Activated T-cell treated with anti-CD3 and anti-CD28 coated beads for 1 hour (primary cell): ENCODE results near the gene KLK1.
A peak's percentile ranks its signal among the peaks of the same experiment; 100 is the strongest.

Experiments used
- DNase-seq: peaks from one replicate; pipeline ENCODE4 v3.0.0-alpha.2; 2020; ENCODE audit warnings: low read depth

Gene KLK1

DNA sequence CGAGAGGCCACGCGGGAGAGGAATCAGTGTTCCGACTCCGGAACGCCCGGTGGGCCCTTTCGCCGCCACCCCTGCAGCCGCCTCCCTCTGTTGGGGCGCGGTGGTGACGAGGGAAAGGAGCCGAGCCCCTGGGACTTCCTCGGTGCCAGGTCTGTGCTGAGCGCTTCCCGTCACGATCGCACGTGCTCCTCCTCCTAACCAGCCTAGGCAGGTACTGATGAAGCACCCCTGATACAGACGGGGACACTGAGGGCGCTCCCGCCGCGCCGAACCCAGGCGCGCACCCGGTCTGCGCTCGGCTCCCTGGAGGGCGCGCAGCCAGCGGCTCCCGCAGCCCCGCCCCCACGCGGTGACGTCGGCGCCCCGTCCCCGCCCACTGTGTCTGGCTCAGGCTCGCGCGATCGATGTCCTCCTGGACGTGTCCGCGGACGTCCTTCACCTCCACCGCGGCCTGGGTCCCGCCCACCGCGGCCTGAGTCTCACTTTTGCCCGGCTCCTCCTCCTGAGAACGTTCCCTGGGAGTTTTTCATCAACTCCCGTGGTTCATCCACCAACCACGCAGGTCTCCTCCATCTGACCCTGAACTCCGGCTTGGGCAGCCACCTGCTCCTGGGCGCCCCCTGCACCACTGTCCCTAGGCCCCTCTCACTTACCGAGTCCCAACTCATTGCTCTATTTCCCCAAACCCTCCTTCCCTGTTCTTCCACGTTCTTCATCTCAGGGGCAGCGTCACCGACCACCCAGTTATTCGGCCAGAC, 12.4 kb upstream of the KLK1 start:
- DNase-seq = peak; percentile 51

DNA sequence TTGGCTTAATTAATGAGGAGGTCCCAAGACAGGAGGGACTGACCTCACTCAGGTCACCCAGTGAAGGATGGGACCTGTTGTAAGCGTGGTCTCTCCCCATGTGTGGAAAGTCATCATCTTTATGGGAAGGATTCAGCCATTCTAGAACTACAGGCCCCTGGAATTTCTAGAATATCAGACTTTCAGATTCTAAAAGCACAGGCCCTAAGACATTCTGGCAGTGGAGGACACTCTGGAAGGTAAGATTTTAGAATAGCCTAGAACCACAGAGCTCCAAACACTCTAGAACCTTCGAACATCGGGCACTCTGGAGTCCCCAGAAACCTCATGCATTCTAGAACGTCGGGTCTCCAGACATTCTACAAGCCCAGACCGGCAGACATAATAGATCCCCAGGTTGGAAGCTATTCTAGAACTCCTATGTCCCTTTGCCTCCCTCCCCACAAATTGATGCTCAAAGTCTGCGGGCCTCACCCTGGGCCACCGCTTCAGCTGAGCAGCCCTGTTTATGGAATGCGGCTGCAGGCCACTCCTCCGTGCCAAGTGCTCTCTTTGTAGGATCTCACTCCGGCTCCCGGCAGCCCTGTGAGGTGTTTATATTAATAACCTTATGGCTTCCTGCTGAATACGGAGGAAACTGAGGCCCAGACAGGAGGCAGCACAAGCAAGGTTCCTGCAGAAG, 11.7 kb upstream of the KLK1 start:
- no peak for DNase-seq

GRCh38 chr19:50833802-50834167, 10.2 kb upstream of the KLK1 start:
- DNase-seq = no peak

DNA sequence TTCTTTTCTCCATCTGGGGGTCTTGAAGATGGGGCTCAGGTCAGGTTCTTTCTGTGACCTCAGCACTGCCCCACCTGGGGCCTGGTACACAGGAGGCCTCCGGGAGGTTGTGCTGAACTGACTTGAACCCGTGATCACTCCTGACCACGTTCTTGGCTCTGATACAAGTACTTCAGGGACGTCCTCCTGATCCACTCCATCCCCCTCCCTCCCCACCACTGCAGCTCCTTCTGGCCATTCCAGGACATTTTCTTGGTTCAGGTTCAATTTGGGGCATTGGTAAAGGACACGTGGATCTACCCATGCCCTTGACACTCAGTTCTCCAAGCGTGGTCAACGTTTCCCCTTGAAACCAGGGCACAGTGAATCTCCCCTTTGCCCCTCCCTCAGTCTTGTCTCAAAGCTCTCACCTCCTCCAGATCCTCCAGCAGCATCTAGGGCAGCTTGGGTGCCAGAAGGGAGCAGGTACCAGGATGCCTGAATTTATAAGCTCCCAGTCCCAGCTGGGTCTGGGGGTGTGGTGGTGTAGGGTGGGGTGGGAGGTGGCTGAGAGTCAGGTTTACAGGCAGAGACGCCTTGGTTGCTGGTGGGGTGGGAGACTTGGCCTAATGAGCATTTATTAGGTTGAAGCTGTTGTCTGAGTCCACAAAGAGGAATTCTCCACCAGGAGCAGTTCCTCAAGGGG, 9.7 kb upstream of the KLK1 start, which contains the start of gene KLK15:
TSS of gene KLK15 (minus strand) at position 458 of the 685 bp plus-strand sequence. CDS start 2,082 bp downstream, outside the sequence.
- DNase-seq = no peak

- no peak for DNase-seq
These were observed 9.1 kb upstream of the KLK1 start for GRCh38 chr19:50832666-50833065.

DNA sequence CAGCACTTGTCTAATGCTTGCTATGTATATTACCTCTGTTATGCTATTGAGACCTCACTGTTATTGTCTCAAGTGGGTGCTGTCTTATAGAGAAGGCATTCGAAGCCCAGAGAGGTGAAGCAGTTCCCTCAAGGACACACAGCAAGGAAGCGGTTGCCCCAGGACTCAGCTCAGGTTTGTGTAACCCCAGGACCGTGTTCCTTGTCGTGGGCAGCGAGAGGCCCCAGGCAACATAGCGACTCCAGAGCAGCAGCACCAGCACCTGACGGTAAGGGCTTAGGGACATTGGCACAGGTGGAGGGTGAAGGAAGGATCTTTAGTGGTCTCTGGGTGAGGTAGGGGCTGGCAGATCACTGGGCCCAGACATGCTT, 7.4 kb upstream of the KLK1 start:
- DNase-seq = no peak

- no peak for DNase-seq
These were observed 6.9 kb upstream of the KLK1 start for GRCh38 chr19:50830266-50831025.

DNA sequence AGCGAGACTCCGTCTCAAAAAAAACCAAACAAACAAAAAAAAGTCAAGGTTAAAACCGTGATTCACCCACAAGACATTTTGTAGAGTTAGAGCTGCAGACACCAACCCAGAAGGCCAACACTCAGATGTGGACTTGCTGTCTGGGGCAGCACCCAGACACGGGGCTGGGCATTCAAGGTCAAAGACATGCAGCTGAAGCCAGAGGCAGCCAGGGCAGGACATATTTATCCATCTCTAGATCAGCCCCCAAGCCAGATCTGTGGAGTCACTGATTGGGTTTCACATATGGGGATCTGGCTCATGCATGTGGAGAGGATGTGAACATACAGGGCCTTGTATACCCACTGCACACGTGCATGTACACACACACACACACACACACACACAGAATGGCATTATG, 6.2 kb upstream of the KLK1 start:
- no peak for DNase-seq

DNA sequence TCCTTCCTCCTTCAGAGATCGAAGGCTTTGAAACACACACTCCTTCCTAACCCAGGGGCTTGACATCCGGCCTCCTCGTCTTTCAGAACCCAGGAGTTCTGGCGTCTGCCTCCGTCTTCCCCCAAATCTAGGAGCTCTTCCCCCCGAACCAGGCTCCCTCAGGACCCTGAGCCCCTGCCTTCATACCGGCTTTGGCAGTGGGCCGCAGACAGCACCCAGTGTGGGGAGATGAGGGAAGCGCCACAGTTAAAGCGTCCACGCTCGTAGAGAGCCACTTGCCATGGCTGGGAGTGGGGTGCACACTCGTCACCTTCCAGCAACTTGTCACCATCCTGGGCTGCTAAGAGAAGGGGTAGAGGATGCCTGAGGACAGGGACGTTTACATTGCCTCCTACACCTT, 3.9 kb upstream of the KLK1 start:
- no peak for DNase-seq

- DNase-seq = no peak
These were observed 3.1 kb upstream of the KLK1 start for GRCh38 chr19:50826492-50827240.

- no peak for DNase-seq
These were observed 852 bp downstream of the KLK1 start for GRCh38 chr19:50822661-50823208.

- no peak for DNase-seq
These were observed 2.0 kb downstream of the KLK1 start for GRCh38 chr19:50821622-50822021.

DNA sequence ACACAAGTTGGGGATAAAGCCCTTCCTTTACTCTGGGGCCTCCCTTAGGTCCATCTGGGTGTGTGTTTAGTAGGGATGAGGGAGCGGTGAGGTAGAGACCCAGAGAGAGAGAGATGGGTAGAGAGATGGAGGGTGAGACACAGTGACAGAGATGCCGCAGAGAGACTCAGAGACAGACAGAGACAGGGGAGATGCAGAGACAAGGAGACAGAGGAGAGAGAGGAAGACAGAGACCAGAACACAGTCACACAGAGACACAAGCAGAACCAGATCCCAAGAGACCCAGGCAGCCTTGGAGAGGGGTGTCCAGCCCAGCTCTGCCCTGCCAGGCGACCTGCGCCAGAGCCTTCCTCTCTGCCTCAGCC, 2.4 kb downstream of the KLK1 start:
- DNase-seq = no peak

DNA sequence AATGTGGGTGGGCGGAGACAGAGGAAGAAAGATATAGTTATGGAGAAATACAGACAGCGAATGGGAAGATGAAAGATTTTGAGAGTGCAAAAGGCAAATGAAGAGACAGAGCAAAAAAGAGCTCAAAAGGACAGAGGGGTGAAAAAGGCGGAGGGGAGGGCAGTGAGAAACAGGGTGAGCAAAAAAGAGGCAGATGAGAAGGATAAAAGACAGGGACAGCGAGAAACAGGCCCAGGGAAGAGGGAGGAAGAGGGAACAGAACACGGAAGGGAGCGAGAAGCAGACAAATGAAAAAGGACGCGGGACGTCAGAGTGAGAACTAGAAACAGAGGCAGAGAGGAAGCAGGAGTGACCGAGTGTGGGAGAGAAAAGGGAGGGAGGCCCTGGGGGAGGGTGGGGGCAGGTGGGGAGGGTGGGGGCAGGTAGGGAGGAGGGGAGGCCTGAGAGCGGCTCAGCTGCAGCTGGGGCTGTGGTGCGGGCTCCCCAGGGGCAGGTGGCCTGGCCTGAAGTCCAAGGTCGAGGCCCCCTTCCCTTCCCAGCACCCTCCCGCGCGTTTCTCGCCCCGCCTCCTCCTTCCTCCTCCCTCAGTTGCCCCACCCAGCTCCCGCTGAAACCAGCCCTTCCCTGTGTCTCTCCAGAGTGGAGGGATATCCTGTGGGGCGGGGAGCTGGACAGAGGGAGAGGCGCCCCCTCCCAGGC, 2.9 kb downstream of the KLK1 start:
- DNase-seq = no peak

DNA sequence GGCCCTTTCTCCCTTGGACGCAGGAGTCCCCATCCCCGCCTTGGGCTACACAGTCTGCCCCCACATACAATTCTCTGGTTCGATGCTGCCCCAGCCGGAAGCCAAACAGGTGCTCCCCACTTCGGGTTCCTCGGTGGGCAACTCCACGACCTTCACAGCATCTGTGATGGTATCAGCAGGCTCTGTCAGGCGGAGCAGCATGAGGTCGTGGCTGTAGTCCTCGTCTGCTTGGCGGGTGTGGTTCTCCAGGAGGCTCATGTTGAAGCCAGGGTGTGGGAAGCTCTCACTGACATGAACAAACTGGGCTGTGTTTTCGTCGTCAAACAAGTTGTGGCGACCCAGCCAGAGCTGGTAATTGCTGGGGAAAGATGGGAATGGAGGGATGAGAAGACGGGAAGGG, 3.5 kb downstream of the KLK1 start:
- no peak for DNase-seq

DNA sequence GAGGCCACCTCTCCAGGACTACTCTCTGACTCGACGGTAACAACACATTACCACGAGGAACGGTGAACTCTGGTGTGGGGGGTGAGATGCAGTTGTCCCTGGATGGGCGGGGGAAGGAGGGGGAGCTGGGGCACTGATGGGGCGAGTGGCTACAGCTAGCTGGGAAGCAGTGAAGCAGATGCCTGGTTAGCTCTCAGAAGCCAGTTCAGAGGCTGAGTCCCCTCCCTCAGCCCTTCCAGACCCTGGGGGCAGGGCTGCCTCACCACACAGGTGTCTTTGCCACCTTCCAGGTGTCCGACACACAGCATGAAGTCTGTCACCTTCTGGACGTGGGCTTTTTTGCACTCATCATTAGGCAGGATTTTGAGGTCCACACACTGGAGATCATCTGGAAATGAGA, 4.0 kb downstream of the KLK1 start:
- no peak for DNase-seq

- DNase-seq = no peak
These were observed 4.6 kb downstream of the KLK1 start for GRCh38 chr19:50818859-50819472.

GRCh38 chr19:50817941-50818858, 5.4 kb downstream of the KLK1 start:
- peak; percentile 28 for DNase-seq

DNA sequence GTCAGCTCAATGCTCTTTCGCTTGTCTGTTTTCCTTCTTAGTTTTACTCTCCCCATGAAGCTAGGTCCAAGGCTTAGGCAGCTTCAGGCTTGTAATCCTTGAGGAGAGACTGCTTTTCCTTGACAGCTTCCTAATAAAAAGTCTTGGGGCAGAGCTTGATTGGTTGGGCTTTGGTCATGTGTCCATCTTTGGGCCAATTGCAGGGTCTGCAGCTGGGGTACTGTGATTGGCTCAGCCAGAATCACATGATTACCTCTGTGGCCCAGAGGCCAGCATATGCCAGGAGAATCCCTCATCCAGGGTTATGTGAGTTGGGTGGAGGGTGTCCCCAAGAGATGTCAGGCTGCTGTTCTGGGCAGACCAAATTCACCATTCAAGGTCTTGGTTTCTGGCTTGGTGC, 8.1 kb downstream of the KLK1 start:
- no peak for DNase-seq
